HepG2 (cell line): ENCODE measurements around the gene CCT7. TPM values are rescaled to one million over a fixed set of nuclear protein-coding genes. Genes with fewer than 3 reads are reported as not detected.

Experiments used
- FOXC1 ChIP-seq: sonication (generic); formaldehyde crosslinking; IDR thresholded peaks from 2 replicates; pipeline ENCODE4 v1.8.0; 2022; ENCODE audit warnings: mild to moderate bottlenecking, missing genetic modification reagents, borderline replicate concordance
- HNRNPL ChIP-seq: fragments of 200-400 bp; formaldehyde crosslinking; IDR thresholded peaks from 2 replicates; pipeline ENCODE4 v1.6.1; 2017; ENCODE audit warnings: mild to moderate bottlenecking, low read depth, low read length
- HOXA9 ChIP-seq: sonication (generic); formaldehyde crosslinking; IDR thresholded peaks from 2 replicates; pipeline ENCODE4 v1.8.1; 2022; ENCODE audit warnings: missing genetic modification reagents, mild to moderate bottlenecking, moderate library complexity, borderline replicate concordance
- IRX3 ChIP-seq: sonication (generic); formaldehyde crosslinking; IDR thresholded peaks from 2 replicates; pipeline ENCODE4 v1.8.1; 2023; ENCODE audit warnings: mild to moderate bottlenecking, low read depth, missing genetic modification reagents, borderline replicate concordance
- KLF12 ChIP-seq: sonication (generic); formaldehyde crosslinking; IDR thresholded peaks from 2 replicates; pipeline ENCODE4 v1.4.0; 2020; ENCODE audit warnings: missing genetic modification reagents, borderline replicate concordance
- SRY ChIP-seq: sonication (generic); formaldehyde crosslinking; IDR thresholded peaks from 2 replicates; pipeline ENCODE4 v1.8.0; 2022; ENCODE audit warnings: mild to moderate bottlenecking, missing genetic modification reagents
- SSRP1 ChIP-seq: IDR thresholded peaks from 2 replicates; pipeline ENCODE4 v1.6.1; 2016; ENCODE audit warnings: control low read depth
- TFE3 ChIP-seq: IDR thresholded peaks from 2 replicates; pipeline ENCODE4 v1.6.1; 2016
- ZNF343 ChIP-seq: sonication (generic); formaldehyde crosslinking; IDR thresholded peaks from 2 replicates; pipeline ENCODE4 v1.4.0; 2020; ENCODE audit warnings: mild to moderate bottlenecking, missing genetic modification reagents
- ZNF430 ChIP-seq: sonication (generic); formaldehyde crosslinking; IDR thresholded peaks from 2 replicates; pipeline ENCODE4 v1.9.0; 2021; ENCODE audit warnings: mild to moderate bottlenecking, missing genetic modification reagents
- ZNF646 ChIP-seq: sonication (generic); formaldehyde crosslinking; IDR thresholded peaks from 2 replicates; pipeline ENCODE4 v1.9.0; 2021; ENCODE audit warnings: mild to moderate bottlenecking, missing genetic modification reagents
- ZNF710 ChIP-seq: sonication (generic); formaldehyde crosslinking; IDR thresholded peaks from 2 replicates; pipeline ENCODE4 v1.5.0; 2020; ENCODE audit warnings: mild to moderate bottlenecking, missing genetic modification reagents, borderline replicate concordance
- polyA plus RNA-seq, 8 experiments: library from polyadenylated mRNA; depleted of rRNA in 3 of 8; stranded (reverse) in 7 of 8; unstranded in 1 of 8; fragments of >200 nt; fragmentation: Illumina TruSeq in 4 of 8; extraction: Trizol in 4 of 8; gene quantifications; 2 replicates each; pipeline versions ENCODE4 v1.2.1 to v1.2.3, GENCODE V29; 2011 to 2016; ENCODE audit warnings: low read depth in 4 of 8, missing spikeins in 1 of 8, mixed read lengths in 1 of 8; ENCODE audit not compliant: insufficient read depth in 1 of 8
- total RNA-seq, 5 experiments: library from RNA; depleted of rRNA; stranded (reverse); fragments of >200 nt; fragmentation: Illumina TruSeq; extraction: Trizol; gene quantifications; 2 replicates each; pipeline ENCODE4 v1.2.3, GENCODE V29; 2016; ENCODE audit warnings: low read depth in 1 of 5
- TF ChIP-seq, protein P1 (sequence below): fragments of 450-650 bp; IDR thresholded peaks from 2 replicates; pipeline ENCODE4 v1.6.1; 2016
- TF ChIP-seq, protein P2 (sequence below): sonication (generic); formaldehyde crosslinking; IDR thresholded peaks from 2 replicates; pipeline ENCODE4 v1.8.0; 2022; ENCODE audit warnings: missing genetic modification reagents, mild to moderate bottlenecking, borderline replicate concordance
- TF ChIP-seq, protein P3 (sequence below): sonication (generic); IDR thresholded peaks from 2 replicates; pipeline ENCODE4 v1.6.1; 2016; ENCODE audit warnings: low read depth, borderline replicate concordance

Gene CCT7
- total and polyA plus RNA-seq, 2 of the 13 experiments (the other 11 are each of a cell fraction or from before 2014, with no cell fraction given) = 347 to 517 TPM

GRCh38 chr2:73291093-73291460 lies 57.0 kb downstream of the CCT7 start (continued):
- TF ChIP-seq ZNF430 (peak; percentile 94), TFE3 (CRISPR knock-in tag) (peak; percentile 81), KLF12 (CRISPR knock-in tag) (peak; percentile 89), ZNF710 (peak; percentile 53; the same call in 1 of the 2 replicates), HOXA9 (no peak), HNRNPL (no peak), ZNF646 (no peak), IRX3 (CRISPR knock-in tag) (0 out of 2 replicates have a peak, but pooled peaks have one; percentile 80), ZNF343 (CRISPR knock-in tag) (no peak), SSRP1 (CRISPR knock-in tag) (no peak), FOXC1 (CRISPR knock-in tag) (0 out of 2 replicates have a peak, but pooled peaks have one; percentile 66), SRY (CRISPR knock-in tag) (peak; percentile 77; the same call in 1 of the 2 replicates)
- TF ChIP-seq, protein P1, sequence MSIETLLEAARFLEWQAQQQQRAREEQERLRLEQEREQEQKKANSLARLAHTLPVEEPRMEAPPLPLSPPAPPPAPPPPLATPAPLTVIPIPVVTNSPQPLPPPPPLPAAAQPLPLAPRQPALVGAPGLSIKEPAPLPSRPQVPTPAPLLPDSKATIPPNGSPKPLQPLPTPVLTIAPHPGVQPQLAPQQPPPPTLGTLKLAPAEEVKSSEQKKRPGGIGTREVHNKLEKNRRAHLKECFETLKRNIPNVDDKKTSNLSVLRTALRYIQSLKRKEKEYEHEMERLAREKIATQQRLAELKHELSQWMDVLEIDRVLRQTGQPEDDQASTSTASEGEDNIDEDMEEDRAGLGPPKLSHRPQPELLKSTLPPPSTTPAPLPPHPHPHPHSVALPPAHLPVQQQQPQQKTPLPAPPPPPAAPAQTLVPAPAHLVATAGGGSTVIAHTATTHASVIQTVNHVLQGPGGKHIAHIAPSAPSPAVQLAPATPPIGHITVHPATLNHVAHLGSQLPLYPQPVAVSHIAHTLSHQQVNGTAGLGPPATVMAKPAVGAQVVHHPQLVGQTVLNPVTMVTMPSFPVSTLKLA = no peak
- TF ChIP-seq, protein P2, sequence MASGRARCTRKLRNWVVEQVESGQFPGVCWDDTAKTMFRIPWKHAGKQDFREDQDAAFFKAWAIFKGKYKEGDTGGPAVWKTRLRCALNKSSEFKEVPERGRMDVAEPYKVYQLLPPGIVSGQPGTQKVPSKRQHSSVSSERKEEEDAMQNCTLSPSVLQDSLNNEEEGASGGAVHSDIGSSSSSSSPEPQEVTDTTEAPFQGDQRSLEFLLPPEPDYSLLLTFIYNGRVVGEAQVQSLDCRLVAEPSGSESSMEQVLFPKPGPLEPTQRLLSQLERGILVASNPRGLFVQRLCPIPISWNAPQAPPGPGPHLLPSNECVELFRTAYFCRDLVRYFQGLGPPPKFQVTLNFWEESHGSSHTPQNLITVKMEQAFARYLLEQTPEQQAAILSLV = 0 out of 2 replicates have a peak, but pooled peaks have one; percentile 52
- TF ChIP-seq, protein P3, sequence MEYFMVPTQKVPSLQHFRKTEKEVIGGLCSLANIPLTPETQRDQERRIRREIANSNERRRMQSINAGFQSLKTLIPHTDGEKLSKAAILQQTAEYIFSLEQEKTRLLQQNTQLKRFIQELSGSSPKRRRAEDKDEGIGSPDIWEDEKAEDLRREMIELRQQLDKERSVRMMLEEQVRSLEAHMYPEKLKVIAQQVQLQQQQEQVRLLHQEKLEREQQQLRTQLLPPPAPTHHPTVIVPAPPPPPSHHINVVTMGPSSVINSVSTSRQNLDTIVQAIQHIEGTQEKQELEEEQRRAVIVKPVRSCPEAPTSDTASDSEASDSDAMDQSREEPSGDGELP = no peak
